Measurements from ENCODE around the gene GGA1.
"Not testable (repeated sequence)": the region's sequence is repeated elsewhere in the genome, so short reads cannot be mapped to it uniquely, and the experiment has no call there.

GGA1 gene

DNA sequence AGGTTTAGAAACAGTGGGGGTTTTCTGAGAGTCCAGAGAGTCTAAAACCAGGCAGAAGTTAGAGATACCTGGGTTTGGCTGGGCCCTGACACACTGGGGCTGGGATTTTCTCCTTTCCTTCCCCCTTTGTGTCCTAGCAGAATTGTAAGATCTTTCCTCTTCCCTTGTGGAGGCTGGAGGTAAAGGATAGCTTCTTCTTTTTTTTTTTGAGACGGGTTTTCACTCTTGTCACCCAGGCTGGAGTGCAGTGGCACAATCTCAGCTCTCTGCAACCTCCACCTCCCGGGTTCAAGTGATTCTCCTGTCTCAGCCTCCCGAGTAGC, 1.5 kb downstream of the GGA1 start:
- DNase-seq = not testable (repeated sequence)

DNA sequence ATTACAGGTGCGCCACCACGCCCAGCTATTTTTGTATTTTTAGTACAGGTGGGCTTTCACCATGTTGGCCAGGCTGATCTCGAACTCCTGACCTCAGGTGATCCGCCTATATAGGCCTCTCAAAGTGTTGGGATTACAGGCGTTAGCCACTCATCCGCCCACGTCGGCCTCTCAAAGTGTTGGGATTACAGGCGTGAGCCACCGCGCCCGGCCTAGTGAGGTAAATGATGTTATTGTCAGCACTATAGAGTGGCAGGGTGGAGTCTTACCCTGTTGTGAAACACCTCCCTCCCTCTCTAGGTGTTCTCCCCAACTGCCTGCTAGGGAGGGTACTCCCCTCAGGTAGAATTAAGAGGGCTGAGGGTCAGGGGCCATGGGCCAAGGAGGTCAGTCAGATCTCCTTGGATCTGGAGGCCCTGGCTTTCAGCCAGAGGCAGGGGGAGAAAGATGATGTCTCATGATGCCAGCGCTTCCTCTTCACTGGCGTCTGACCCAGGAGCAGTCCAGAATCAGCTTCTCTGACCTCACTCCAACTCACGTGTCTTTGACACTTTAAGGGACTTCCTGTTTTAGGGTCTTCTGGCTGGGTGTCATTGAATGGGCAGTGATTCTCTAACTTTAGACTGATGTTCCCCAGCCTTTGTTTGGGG, 2.0 kb downstream of the GGA1 start:
- DNase-seq = no peak

DNA sequence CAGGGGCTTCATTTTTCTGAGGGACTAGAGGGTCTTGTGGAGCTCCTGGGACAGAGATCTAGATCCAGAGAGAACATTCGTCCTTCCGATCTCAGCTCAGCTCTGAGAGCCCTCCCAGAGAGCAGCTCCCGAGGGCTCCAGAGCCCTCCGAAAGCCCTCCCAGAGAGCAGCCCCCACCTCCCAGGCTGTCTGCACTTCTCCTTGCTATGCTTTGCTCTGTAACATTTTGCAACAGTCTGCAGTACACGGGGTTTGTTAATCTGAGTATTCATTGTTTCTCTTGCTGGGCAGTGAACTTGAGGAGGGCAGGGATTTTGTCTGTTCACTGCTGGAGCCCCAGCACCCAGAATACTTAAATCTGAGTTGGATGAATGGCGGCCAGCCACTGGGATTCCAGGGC, 2.6 kb downstream of the GGA1 start:
- no peak for DNase-seq

- DNase-seq = no peak
Observed at GRCh38 chr22:37616201-37617083, 7.8 kb downstream of the GGA1 start.

- DNase-seq = no peak
Observed at GRCh38 chr22:37617431-37617830, 8.8 kb downstream of the GGA1 start.

- DNase-seq = no peak
Observed at GRCh38 chr22:37618072-37618656, 9.5 kb downstream of the GGA1 start.

- DNase-seq = no peak
Observed at GRCh38 chr22:37618674-37619073, 10.0 kb downstream of the GGA1 start.

- DNase-seq = no peak
Observed at GRCh38 chr22:37619991-37620390, 11.4 kb downstream of the GGA1 start.

- DNase-seq = no peak
Observed at GRCh38 chr22:37621352-37621860, 12.8 kb downstream of the GGA1 start.

DNA sequence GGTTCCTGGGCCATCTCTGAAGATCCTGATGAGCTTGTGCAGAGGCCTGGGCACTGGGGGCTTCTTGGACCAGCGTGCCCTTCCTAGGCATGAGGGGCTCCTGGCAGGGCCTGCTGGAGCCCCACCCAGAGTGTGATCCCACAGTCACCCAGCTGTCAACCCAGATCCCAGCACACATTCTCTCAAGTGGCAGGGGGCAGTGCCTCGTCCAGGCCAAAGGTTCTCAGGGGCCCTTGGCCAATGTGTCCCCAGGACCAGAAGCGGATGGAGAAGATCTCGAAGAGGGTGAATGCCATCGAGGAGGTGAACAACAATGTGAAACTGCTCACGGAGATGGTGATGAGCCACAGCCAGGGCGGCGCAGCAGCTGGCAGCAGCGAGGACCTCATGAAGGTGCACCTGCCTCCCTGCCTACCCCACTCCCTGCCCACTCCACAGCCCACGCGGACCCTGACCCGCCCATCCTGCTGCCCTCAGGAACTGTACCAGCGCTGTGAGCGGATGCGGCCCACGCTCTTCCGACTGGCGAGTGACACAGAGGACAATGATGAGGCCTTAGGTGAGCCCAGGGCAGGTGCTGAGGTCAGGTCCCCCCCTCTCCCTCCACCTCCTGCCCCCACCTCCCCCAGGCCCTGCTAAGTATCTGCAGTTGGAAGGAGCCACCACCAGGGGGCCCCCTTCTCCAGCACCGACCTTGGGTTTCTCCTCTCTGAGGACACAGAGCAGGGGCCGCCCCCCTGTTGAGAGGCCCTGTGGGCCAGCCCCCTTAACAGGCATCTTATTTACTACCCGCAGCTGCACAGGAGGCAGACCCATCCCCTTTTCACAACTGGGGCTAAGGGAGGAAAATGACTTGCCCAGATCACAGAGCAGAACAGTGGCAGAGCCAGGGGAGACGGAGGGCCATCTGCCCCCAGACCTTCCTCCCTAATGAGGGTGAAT, 14.7 kb downstream of the GGA1 start:
- DNase-seq = peak; percentile 63

GRCh38 chr22:37624017-37624365, 15.4 kb downstream of the GGA1 start:
- DNase-seq = no peak

DNA sequence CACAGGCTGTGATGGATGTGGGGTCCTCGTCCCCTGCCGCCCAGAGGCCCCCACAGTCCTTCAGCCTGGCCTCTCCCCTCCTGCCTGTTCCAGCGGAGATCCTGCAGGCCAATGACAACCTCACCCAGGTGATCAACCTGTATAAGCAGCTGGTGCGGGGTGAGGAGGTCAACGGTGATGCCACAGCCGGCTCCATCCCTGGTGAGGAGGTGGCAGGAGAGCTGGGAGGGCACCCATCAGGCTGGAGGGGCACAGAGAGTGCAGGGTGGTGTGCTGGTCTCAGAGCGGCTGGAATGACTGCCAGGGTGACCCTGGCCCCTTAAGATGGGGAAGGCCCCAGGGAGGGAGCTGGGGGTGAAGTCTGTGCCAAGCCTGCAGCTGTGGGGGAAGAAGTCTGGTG, 16.2 kb downstream of the GGA1 start:
- no peak for DNase-seq

DNA sequence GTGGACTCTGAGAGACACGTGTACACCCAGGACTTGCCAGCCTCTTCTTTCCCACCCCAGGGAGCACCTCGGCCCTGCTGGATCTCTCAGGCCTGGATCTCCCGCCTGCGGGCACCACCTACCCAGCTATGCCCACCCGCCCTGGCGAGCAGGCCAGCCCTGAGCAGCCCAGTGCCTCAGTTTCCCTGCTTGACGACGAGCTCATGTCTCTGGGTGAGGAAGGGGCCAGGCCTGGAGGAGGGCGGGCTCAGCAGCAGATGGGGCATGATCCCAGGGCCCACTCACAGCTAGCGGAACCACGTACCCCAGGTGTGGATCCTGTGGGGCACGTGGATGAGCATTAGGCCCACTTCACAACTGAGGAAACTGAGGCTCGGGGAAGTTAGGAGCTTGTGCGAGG, 17.1 kb downstream of the GGA1 start:
- DNase-seq = no peak

DNA sequence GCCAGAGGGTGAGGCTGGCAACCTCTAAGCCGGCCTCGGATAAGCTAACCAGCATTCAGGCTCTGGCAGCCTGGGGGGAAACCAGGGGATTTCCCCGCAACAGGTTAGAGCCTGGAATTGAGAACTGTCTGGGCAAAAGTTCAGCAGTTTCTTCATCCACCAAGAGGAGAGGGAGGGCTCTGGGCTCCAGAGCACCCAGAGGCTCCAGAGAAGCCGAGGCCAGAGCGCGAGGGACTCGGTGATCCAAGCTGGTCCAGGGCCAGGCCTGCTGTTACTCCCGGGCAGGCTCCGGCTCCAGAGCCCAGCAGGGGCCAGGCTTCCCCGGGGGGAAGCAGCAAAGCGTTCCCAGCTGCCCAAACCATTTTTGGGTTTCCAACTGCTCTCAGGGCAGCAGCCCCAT, 17.5 kb downstream of the GGA1 start:
- DNase-seq = no peak

DNA sequence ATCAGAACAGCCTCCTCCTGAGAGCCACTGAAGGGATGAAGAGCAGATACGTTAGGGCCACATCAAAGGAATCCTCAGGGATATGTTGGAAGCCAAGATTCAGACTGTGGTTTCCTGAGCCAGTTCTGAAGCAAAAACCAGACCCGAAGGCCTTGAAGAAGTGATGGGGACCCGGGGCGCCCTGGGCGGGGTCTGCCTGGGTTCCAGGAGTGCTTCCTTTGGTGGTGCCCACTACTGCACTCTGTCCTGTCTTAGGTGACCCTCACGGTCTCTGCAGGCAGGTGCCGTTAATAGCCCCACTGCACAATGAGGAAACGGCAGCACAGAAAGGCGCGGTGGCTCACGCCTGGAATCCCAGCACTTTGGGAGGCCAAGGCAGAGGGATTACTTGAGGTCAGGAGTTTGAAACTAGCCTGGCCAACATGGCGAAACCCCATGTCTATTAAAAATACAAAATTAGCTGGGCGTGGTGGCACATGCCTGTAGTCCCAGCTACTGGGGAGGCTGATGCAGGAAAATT, 18.0 kb downstream of the GGA1 start:
- DNase-seq = no peak

GRCh38 chr22:37627121-37627520, 18.5 kb downstream of the GGA1 start:
- DNase-seq = no peak

- DNase-seq = peak; percentile 55
Observed at GRCh38 chr22:37627545-37627944, 18.9 kb downstream of the GGA1 start.

GRCh38 chr22:37628830-37629229, 20.2 kb downstream of the GGA1 start:
- no peak for DNase-seq

DNA sequence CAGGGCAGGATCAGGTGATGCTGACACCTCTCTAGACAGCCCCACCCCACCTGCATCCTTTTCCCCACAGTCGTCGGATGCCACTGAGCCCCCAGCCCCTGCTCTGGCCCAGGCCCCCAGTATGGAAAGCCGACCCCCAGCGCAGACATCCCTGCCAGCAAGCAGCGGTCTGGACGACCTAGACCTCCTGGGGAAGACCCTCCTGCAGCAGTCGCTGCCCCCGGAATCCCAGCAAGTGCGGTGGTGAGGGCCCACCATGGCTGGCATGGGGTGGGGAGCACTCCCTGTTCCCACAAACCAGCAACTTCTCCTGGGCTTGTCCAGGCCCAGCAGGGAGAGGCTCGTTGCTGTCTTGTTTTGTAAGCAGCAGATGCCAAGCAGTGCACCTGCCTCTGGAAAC, 21.3 kb downstream of the GGA1 start:
- DNase-seq = no peak

- no peak for DNase-seq
Observed at GRCh38 chr22:37630839-37631435, 22.3 kb downstream of the GGA1 start.

DNA sequence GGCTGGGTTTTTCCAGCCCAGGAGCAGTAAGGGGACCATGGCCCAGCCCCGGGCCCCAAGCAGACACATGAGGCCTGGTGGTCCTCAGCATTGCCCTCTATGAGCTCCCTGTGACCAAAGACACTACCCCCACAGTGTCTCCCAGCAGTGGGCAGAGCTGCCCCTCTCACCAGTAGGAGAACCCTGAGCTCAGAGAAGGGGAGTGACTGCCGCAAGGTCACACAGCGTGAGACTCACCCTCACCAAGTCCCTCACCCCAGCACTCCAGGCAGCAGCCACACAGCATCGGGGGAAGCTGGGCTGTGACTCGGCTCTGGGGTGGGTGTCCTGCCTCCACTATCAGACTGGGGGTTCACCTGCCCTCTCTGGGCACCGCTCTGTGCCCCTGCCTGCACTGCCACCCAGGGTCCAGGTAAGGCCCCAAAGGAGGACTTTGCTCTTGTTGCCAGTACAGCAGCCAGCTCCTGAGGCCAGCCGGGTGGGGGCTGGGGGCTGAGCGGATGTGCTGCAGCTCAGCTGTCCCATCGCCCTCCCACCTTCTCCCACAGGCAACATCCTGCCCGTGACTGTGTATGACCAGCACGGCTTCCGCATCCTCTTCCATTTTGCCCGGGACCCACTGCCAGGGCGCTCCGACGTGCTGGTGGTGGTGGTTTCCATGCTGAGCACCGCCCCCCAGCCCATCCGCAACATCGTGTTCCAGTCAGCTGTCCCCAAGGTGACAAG, 23.0 kb downstream of the GGA1 start:
- DNase-seq = no peak

All from activated effector memory CD4-positive, alpha-beta T cell treated with Interleukin-2 at 50 U/mL for 16 hours (primary cell).